HG03442 (cell line): ENCODE data around the gene AGPAT1.

Source experiments
- ATAC-seq: cut with Tn5 transposase; IDR thresholded peaks from one replicate; pipeline ENCODE4 v1.9.1; 2021; ENCODE audit warnings: mild to moderate bottlenecking, moderate library complexity; ENCODE audit not compliant: unreplicated experiment

Gene AGPAT1

GRCh38 chr6:32173051-32173727 lies 2.7 kb downstream of the AGPAT1 start:
- no peak for ATAC-seq

- no peak for ATAC-seq
These were observed 4.7 kb downstream of the AGPAT1 start for GRCh38 chr6:32171234-32171633.

GRCh38 chr6:32170294-32170693 lies 5.6 kb downstream of the AGPAT1 start:
- no peak for ATAC-seq

- no peak for ATAC-seq
These were observed 6.9 kb downstream of the AGPAT1 start for GRCh38 chr6:32168807-32169591.

- ATAC-seq, result no peak
These were observed 7.5 kb downstream of the AGPAT1 start for GRCh38 chr6:32168350-32168749.

GRCh38 chr6:32167761-32168262 lies 8.1 kb downstream of the AGPAT1 start:
- ATAC-seq, result no peak

- ATAC-seq, result no peak
These were observed 8.6 kb downstream of the AGPAT1 start for GRCh38 chr6:32167154-32167760.

- no peak for ATAC-seq
These were observed 9.3 kb downstream of the AGPAT1 start for GRCh38 chr6:32166411-32167061.

GRCh38 chr6:32164295-32164694 lies 11.6 kb downstream of the AGPAT1 start, which contains the start of gene EGFL8:
Gene EGFL8, plus strand, starts transcription at chr6:32164595. Its CDS starts 1,571 bp downstream, at chr6:32166166.
- no peak for ATAC-seq

GRCh38 chr6:32163559-32164258 lies 12.2 kb downstream of the AGPAT1 start:
- ATAC-seq, result no peak

- no peak for ATAC-seq
These were observed 17.8 kb downstream of the AGPAT1 start for GRCh38 chr6:32158052-32158451.

- no peak for ATAC-seq
These were observed 19.0 kb downstream of the AGPAT1 start for GRCh38 chr6:32156891-32157290.

- ATAC-seq, result no peak
These were observed 21.2 kb downstream of the AGPAT1 start for GRCh38 chr6:32154514-32155161.

GRCh38 chr6:32153564-32154513 lies 22.0 kb downstream of the AGPAT1 start, which contains the start of gene PPT2:
Gene PPT2, plus strand, starts transcription at chr6:32154141. Its CDS starts 454 bp downstream, at chr6:32154595.
- ATAC-seq, result no peak

GRCh38 chr6:32152769-32153563 lies 22.9 kb downstream of the AGPAT1 start:
- ATAC-seq, result no peak

GRCh38 chr6:32151863-32152768 lies 23.8 kb downstream of the AGPAT1 start, which contains the start of gene PRRT1:
Gene PRRT1, minus strand, starts transcription at chr6:32151939. Its CDS starts 112 bp downstream, at chr6:32151827.
- no peak for ATAC-seq
